NCI-H1694 (cell line): ENCODE data around the gene GRM4.

ENCODE experiments used
- DNase-seq: peaks from one replicate; lab custom pipeline; 2025; lab: John Stamatoyannopoulos, UW

GRM4 gene

DNA sequence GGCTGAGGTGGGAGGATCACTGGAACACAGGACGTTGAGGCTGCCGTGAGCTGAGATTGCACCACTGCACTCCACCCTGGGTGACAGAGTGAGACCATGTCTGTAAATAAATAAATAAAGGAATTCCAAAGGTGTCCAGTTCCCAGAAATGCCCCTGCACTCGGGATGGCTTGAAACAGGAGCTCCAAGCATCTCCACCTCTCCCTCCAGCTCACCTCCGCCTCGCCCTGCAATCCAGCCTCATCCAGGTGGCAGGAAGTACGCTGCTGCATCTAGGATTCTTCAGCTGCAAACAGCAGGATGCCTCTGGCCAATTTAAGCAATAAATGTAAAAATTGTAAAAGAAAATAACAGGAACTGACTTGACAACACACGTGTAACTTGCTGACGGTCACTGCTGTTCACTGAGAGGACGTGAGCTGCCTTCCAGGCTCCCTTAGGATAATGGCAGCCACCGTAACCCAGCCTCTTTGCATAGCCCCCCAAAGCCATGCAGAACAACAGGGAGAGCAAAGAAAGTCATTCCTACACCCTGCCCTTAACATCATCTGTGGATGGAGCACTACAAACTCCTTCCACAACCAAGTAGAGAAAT is 11.4 kb upstream of the GRM4 start:
- DNase-seq = no peak

DNA sequence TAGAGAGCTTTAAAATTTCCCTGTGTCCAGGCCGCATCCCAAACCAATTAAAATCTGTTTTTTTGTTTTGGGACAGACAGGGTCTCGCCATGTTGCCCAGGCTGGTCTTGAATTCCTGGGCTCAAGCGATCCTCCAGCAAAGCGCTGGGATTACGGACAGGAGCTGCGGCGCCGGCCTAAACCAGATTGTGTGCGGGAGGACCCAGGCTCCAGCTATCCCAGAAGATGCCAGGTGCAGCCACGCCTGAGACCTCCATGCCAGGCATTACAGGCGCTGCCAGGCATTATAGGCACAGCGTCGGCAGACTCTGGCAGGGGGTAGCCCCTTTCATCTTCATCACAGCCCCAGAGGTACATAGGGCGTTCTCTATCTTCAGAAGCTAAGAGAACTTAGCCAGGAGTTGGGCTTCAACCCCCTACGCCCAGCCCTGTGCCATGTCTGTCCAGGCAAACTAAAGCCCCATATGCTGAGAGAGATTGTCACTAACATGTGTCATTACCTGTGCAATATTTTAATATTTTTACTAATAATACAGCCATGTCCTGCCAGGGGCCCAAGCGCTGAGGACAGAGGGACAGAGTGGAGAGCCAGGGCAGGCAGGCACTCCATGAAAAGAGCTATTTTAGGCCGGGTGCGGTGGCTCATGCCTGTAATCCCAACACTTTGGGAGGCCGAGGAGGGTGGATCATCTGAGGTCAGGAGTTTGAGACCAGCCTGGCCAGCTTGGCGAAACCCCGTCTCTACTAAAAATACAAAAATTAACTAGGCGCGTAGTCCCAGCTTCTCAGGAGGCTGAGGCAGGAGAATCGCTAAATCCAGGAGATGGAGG is 9.8 kb upstream of the GRM4 start:
- DNase-seq = no peak

DNA sequence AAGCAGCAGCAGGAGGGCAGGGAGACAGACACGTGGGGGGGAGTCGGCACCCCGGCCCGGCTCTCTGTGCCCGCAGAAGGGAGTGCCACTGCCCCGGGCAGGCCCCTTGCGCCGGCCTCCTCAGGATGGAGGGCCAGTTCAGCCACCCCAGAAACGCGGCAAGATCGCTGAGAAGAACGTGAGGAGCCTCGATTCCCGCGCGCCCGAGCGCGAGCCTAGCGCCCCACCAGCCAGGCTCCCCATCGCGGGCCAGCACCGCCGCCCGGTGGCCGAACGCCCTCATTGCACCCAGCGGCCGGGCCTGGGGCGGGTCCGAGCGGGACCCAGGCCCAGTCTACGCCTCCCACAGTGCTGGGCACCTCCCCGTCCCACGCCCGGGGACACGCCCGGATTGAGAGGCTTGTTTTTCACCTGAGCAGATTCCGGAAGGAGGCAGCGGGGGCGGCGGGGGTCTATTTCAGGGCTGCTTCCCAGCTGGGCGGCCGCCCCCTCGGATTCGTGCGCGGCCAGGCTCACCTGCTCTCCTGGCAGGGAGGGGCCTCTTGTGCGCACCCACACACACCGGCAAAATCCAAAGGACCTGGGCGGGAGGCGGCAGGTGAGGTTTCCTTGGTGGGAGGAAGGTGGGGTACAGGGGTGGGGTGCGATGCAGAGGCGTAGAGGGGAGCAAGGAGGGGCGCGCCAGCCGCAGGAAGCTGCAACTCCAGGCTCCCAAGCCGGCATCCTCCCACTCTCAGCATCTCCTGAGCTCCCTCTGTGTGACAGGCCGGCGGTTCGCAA is 9.0 kb upstream of the GRM4 start:
- no peak for DNase-seq

DNA sequence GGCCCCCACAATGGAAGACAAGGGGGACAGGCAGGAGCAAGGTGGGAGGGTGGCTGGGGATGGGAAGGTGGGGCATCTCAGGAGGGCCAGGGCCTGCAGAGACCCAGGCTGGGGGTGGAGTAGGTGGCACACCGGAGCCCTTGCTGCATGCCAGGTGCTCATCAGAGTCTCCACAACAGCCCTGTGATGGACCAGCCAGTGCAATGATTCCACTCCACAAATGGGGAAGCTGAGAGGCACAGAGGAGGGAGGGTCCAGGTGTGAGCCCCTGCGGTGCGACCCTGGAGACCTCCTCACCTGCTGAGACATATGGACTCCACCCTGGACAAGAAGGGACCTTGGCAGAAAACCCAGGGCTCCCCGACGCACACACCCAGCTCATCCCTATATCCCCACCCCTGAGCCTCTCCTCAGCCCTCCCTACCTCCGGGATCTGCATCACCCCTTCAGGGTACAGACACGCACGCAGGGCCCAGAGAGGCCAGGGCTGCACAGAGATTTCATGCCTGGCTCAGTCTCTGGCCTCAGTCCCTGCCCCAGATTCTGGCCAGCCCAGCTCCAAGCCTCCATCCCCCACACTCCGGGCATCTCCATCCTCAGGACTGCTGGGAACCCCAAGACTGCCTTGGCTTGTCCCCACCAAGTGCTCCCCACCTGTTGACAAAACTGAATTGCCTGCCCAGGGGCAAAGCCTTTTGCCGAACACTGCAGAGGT is 7.1 kb upstream of the GRM4 start:
- DNase-seq = no peak

DNA sequence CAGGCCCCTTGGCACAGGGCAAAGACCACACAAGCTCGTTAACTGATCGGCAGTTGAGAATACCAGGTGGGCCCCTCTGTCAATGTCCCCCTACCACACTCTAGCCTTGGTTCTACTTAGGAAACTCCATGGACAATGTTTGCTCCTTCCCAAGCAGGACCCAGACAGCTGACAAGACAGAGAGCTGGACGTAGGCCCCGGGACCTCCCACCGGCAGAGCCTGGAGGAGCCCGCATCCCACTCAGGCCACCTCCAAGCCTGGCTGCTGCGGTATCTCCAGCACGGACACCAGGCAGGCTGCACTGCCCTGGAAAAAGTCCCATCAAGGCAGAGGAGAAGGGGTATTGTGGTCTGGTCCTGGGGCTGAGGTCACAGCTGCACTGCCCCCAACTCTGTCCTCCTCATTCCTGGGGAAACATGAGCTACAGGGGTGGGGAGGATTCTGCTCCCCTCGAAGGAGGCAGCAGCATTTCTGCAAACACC is 6.2 kb upstream of the GRM4 start:
- no peak for DNase-seq

DNA sequence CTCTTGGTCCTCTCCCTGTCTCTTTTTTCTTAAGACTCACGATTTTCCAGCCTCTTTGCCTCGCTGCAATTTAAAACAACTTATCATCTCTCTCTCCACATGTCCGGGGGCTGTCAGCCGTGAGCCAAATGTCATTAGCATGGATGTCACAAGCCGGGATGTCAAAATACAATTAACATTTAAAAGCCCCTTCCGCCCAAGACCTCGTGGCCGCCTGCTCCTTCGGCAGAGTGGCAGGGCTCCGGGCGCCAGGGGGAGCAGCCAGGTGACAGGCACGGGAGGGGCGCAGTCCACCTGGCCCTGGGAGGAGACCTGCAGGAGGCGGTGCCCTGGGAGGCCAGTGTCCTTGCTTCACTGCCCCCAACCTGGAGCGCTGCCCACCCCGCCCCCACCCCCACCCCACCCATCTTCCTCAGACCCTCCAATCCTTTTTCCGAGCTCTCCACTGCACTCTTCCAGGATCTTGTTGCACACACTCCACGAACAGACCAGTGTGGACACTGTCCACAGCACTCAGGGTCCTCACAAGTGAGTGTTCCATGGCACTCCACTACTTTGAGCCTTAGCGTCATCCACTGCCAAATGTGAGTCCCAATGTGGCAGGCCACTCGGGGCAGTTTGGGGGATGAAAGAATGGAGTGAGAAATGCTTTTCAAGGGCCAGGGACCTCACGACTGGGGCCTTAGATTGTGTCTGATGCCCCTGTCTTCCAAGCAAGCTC is 5.6 kb upstream of the GRM4 start:
- no peak for DNase-seq

DNA sequence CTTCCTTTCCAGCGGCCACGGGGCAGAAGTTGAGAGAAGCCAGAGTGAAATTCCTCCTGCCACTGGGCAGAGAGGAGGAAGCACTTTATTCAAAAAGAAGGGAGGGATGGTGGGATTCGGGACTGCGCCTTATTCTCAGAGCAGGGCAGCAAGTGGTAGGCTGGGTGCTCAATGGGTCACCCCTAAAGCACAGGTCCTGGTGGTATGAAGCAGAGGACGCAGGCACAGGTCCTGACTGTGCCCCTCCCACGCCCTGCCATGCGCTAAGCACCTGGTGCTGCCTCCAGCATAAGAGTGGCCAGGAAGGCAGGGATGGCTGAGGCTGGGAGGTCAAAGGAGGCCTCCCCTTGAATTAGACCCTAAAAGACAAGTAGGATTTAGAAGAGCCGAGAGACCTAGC is 4.9 kb upstream of the GRM4 start:
- DNase-seq = no peak

DNA sequence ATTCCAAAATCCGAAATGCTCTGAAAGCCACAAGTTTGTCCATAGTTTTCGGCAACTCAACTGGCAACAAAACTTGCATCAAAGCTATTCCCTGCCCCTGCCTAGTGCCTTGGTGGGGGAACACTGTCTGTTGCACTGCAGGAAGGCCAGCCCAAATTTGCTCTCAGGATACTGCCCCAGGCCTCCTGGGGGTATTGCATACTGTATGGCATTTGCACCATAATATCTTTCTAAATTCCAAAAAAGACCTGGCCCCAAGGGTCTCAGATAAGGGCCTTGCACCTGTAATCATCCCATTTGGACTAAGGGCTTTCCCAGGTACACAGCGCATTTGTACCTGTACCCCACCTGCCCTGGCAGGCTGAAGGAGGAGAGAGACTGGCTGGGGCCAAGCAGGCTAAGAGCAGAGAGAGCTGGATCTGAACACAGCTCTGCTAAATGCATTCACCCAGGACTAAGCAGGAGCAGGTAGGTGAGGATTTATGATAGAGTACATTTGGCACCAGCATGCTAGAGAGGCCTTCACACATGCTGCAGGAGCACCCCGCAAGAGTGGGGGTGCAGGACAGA is 4.0 kb upstream of the GRM4 start:
- no peak for DNase-seq

DNA sequence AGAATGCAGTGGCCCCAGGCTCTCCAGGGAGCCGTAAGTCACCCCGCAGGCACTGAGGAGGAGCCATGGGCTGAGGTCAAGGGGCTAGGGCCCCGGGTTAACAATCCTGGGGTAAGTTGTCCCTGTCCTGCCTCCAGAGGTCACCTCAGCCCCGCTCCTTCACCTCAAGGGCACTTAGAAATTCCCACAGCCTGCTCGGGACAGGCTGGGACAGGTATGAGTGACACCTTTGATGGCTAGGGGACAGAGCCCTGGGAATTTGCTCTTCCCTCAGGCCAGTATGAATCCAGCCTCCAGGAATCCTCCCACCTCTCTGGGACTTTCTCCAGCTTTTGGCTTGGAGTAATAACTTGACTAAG is 3.5 kb upstream of the GRM4 start:
- no peak for DNase-seq

DNA sequence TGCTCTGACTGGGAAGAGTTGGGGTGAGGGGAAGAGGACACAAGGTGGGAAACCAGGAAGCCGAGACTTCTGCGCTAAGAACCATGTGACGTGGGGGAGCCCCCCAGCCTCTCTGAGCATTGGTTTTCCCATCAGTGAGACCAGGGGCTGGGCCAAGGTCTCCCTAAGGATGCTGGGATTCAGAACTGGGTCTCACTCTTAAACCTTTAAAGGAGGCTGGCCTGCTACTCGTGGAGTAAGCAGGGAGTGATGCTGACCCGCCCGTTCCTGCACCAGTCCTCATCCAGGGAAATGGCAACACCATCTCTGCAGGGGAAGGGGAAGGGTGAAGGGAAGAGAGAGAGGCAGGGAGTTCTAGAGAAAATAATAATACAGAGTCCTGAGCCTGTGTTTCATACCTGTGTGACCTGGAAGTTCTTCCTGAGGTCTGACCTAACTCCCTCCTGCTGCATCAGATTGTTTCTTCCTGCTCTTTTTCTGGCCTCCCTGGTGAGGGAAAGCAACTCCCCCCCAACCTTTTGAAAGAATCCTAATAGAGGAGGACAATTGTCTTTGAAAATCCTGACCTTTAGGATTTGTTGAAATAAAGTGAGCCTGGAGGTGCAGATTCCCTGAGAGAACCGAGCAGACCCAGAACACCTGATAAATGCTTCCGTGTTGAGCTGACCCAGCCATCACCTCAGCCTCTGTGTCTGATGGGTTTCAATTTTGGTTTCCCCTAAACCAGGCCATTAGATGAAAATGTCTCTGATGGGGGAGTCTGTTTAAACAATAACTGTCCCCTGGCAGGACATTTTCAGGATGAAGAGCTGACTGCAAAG is 3.0 kb upstream of the GRM4 start:
- DNase-seq = no peak

DNA sequence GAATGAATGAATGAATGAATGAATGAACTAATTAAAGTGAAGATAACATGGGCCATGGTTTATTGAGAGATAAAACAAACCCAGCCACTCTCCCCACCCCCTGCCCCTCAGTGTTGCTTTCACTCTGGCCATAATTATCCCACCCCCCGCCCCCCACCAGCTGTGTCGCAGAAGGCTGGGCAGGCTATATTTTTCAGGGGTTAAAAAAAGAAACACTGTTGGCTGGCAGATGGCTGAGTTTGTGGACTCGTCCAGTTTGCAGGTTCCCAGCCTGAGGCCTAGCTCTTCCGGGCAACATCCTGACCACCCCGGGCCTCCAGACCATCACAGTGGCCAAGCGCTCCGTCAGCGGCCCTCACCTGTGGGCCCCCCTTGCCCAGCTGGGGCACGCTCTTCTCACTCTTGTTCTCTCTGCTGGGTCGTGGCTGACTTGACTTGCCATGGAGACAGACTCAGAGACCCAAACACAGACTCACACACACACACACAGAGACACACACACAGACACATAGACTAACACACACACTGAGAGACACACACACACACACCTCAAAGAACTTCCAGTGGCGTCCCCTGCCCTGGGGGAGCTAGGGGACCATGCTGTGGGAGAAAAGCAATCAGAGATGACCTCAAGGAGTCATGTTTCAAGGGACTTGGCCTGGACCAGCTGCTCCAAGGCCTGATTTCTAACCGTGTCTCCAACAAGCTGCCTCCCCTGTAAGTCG is 2.2 kb upstream of the GRM4 start:
- no peak for DNase-seq

DNA sequence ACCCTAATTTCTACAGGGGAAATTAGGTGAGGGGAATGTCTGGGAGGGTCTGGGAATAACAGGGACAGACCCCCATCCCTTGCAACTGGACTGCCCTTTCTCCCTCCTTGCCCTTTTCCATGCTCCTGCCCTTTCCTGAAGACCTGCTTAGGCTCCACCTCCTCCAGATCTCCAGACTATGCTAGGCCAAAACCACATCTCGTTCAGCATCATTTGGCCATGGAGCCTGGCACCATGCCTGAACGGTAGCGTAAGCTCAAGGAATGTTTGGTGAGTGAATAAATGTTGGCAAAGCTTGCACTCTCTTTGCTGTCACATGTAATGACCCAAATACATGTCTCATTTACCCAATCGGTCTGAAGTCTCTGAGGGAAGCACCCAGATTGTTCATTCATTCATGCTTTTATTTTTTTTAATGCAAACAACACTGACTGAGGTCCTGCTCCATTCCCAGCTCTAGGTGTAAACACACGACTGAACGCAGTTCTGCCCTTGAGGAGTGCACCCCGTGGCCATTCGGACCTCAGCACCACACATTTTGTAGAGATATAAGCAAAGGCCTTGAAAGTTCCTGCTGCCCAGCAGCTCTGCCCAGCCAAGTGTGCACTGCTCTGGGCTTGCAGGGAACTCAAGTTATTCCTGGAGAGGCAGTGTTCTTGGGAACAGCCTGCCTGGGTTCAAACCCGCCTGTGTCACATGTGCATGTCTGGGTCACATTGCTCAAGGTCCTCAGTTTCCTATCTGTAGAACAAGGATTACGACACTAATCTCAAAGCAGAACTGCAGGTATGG is 1.1 kb upstream of the GRM4 start:
- no peak for DNase-seq

DNA sequence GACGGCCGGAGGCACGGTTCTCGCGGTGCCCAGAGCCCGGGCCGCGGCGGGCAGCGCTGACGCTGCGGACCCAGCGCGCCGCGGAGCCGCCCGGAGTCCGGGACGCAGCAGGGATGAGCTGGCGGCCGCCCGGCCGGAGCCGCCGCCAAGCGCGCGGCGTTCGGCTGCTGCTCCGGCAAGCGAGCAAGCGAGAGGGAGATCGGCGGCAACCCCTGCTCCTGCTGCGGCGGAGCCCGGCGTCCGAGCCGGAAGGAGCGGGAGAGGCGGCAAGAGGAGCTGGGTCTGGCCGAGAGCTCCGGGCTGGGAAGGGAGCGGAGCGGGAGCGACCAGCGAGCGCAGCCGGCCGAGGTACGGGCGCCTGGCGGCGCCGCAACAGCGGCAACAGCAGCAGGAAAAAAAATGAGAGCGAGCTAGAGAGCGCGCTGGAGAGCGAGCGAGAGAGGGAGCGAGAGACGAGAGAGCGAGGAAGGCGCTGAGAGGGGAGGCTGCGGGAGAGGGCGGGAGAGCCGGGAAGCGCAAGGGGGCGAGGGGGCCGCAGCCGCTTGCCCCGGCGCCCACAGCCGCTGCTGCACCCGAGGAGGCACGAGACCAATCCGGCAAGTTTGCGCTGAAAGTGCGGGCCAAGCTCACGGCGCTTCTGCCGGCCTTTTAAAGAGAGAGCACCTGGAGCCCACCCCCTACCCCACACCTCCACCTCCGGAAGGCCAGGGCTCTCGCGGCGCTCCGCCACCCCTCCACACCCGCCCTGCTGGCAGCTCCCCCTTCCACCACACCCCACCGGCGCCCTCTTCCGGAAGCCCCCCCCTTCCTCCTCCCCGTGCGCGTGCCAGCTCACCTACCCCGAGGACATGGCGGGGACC is 496 bp downstream of the GRM4 start:
- DNase-seq = no peak

DNA sequence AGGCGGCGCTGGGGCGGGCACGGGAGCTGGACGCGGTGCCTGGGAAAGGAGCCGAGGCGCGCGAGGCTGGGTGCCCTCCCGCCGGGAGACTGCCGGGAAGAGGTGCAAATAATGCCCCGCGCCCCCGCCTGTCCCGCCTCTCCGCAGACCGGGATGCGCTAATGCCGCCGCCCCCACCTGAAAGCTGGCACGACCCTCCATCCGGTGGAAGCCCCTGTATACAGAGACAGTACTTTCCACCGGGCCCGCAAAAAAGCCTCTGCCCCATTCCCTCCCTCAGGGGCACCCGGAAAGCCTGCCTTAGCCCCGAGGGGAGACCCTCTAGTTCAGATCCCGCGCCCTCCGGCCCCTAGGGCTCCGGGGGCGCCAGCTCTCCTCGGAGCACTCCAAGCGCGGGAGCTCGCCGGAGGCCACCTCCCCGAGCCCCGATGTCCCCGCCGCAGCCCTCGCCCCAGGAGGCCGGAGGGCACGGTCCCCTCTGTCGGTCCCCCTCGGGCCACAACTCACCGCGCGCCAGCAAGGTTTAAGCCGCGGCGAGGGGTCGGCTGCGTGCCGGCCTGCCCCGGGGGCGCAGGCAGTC is 1.2 kb downstream of the GRM4 start:
- DNase-seq = no peak

DNA sequence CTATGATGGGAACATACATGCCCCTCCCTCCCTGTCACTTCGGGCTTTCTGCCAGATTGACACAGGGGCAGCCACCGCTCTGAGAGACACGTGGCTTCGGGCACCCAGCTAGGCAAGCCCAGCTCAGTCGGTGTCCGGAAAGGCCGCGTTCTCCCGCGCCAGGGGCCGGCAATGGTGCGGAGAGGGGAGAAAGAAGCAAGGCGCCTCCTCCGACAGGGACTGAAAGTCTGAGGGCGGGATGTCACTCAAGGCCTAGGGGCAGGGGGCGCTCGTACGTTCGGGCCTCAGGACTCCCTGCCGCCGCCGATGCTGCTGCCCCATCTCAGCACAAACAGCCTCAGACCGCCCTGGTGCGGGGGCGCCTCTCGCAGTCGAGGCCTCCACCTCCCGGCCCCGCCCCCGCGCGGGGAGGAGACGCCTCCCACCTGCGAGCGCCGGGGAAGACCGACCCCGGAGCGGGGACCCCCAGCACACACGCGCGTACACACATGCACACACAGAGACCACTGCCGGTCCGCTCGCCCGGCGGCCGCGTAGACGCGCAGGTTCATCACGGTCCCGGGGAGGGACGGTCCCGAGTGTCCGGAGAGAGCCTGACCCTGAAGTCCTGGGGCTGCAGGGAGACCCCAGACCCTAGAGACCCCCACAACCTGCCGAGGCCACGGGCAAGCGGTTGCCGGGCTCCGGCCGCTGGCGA is 1.9 kb downstream of the GRM4 start:
- DNase-seq = peak; percentile 44

DNA sequence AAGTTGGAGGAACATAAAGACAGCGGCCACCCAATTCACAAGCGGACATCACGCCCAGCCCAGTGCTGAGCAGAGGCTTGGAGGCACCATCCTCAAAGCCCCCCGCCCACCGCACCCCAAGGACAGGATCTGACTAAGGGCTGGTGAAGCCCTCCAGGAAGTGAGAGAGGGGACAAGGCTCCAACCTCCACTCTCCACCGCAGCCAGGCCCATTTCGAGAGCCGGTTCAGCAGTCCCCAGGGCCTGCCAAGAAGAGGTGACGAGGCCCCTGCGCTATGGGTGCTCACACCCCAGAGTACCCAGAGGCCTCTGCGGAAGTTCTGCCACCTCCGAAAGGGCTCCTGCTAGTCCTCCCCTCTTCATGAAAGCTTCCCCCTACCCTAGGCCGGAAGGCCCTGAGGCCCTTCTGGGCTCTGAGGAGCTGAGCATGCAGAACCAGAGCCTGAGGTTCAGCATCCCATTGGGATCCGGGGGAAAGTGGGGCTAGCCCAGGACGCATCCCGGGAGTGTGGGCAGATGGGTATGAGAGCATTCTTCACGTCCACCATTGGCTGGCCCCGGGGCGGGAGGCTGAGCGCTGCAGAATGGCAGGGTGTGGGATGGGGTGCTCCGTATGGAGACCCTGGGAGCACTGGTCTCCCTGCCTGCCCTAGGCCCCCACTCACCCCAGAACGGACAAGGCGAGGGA is 2.5 kb downstream of the GRM4 start:
- no peak for DNase-seq
